WTC11 (cell line): Measurements from ENCODE around the gene GANAB. TPM values are rescaled to one million over a fixed set of nuclear protein-coding genes. Genes with fewer than 3 reads are reported as not detected.

Experiments
- CBFB ChIP-seq: sonication (generic); formaldehyde crosslinking; IDR thresholded peaks from 2 replicates; pipeline ENCODE4 v1.8.1; 2022; ENCODE audit warnings: mild to moderate bottlenecking, low read depth, missing genetic modification reagents
- FOXP1 ChIP-seq: sonication (generic); formaldehyde crosslinking; IDR thresholded peaks from 2 replicates; pipeline ENCODE4 v1.8.0; 2022; ENCODE audit warnings: missing genetic modification reagents, mild to moderate bottlenecking, moderate library complexity, borderline replicate concordance
- NFE2L1 ChIP-seq: sonication (generic); formaldehyde crosslinking; IDR thresholded peaks from 2 replicates; pipeline ENCODE4 v1.8.1; 2023; ENCODE audit warnings: missing genetic modification reagents
- NR2C2 ChIP-seq: sonication (generic); formaldehyde crosslinking; IDR thresholded peaks from 2 replicates; pipeline ENCODE4 v1.8.0; 2022; ENCODE audit warnings: mild to moderate bottlenecking, missing genetic modification reagents
- NR3C1 ChIP-seq: sonication (generic); formaldehyde crosslinking; conservative IDR thresholded peaks from 2 replicates; pipeline ENCODE4 v1.8.1; 2023; ENCODE audit warnings: low read depth, mild to moderate bottlenecking, missing genetic modification reagents
- OVOL2 ChIP-seq: fragments of 250-450 bp; sonication (Bioruptor Pico); IDR thresholded peaks from 2 replicates; pipeline ENCODE4 v1.9.0; 2021; ENCODE audit warnings: mild to moderate bottlenecking, borderline replicate concordance
- RELA ChIP-seq: sonication (generic); formaldehyde crosslinking; IDR thresholded peaks from 2 replicates; pipeline ENCODE4 v1.8.1; 2022; ENCODE audit warnings: missing genetic modification reagents, mild to moderate bottlenecking, borderline replicate concordance
- SOX15 ChIP-seq: fragments of 250-450 bp; sonication (Bioruptor Pico); IDR thresholded peaks from 2 replicates; pipeline ENCODE4 v1.9.0; 2021; ENCODE audit warnings: mild to moderate bottlenecking
- ZNF138 ChIP-seq: sonication (generic); formaldehyde crosslinking; conservative IDR thresholded peaks from 2 replicates; pipeline ENCODE4 v1.8.1; 2022; ENCODE audit warnings: mild to moderate bottlenecking, moderate library complexity, missing genetic modification reagents
- ZNF232 ChIP-seq: sonication (generic); formaldehyde crosslinking; IDR thresholded peaks from 2 replicates; pipeline ENCODE4 v1.8.0; 2022; ENCODE audit warnings: mild to moderate bottlenecking, missing genetic modification reagents
- ZNF263 ChIP-seq: sonication (generic); formaldehyde crosslinking; IDR thresholded peaks from 2 replicates; pipeline ENCODE4 v1.8.1; 2022; ENCODE audit warnings: low read depth, mild to moderate bottlenecking, moderate library complexity, missing genetic modification reagents
- ZNF396 ChIP-seq: fragments of 250-450 bp; sonication (Bioruptor Pico); IDR thresholded peaks from 2 replicates; pipeline ENCODE4 v1.8.0; 2021; ENCODE audit warnings: mild to moderate bottlenecking, moderate library complexity, borderline replicate concordance
- ZNF416 ChIP-seq: fragments of 250-450 bp; sonication (Bioruptor Pico); IDR thresholded peaks from 2 replicates; pipeline ENCODE4 v1.9.0; 2021; ENCODE audit warnings: mild to moderate bottlenecking, inconsistent platforms
- total RNA-seq: library from RNA; stranded (reverse); gene quantifications from 3 replicates; pipeline ENCODE4 v1.2.3, GENCODE V29; 2021
- TF ChIP-seq, protein P1 (sequence below): fragments of 250-450 bp; sonication (Bioruptor Pico); IDR thresholded peaks from 2 replicates; pipeline ENCODE4 v2.1.2; 2022; ENCODE audit warnings: mild to moderate bottlenecking, moderate library complexity
- TF ChIP-seq, protein P2 (sequence below): sonication (generic); formaldehyde crosslinking; IDR thresholded peaks from 2 replicates; pipeline ENCODE4 v1.8.1; 2023; ENCODE audit warnings: mild to moderate bottlenecking, missing genetic modification reagents
- TF ChIP-seq, protein P3 (sequence below): sonication (generic); formaldehyde crosslinking; IDR thresholded peaks from 2 replicates; pipeline ENCODE4 v1.8.0; 2022; ENCODE audit warnings: missing genetic modification reagents
- TF ChIP-seq, protein P4 (sequence below): sonication (generic); formaldehyde crosslinking; IDR thresholded peaks from 2 replicates; pipeline ENCODE4 v1.8.1; 2022; ENCODE audit warnings: mild to moderate bottlenecking, missing genetic modification reagents, moderate library complexity, borderline replicate concordance
- TF ChIP-seq, protein P5 (sequence below): sonication (generic); formaldehyde crosslinking; IDR thresholded peaks from 2 replicates; pipeline ENCODE4 v1.8.1; 2023; ENCODE audit warnings: mild to moderate bottlenecking, moderate library complexity, missing genetic modification reagents
- TF ChIP-seq, protein P6 (sequence below): sonication (generic); formaldehyde crosslinking; IDR thresholded peaks from 2 replicates; pipeline ENCODE4 v1.8.1; 2023; ENCODE audit warnings: mild to moderate bottlenecking, missing genetic modification reagents, moderate library complexity
- TF ChIP-seq, protein P7 (sequence below): sonication (generic); formaldehyde crosslinking; IDR thresholded peaks from 2 replicates; pipeline ENCODE4 v1.8.1; 2022; ENCODE audit warnings: missing genetic modification reagents, borderline replicate concordance
- TF ChIP-seq, protein P8 (sequence below): fragments of 250-450 bp; sonication (Bioruptor Pico); IDR thresholded peaks from 2 replicates; pipeline ENCODE4 v1.9.0; 2021; ENCODE audit warnings: moderate library complexity, mild to moderate bottlenecking, inconsistent platforms, borderline replicate concordance
- TF ChIP-seq, protein P9 (sequence below): sonication (generic); formaldehyde crosslinking; IDR thresholded peaks from 2 replicates; pipeline ENCODE4 v1.8.0; 2022; ENCODE audit warnings: mild to moderate bottlenecking, missing genetic modification reagents

Gene GANAB
- total RNA-seq, 1 experiment from 2014 or later, result 327 TPM

DNA sequence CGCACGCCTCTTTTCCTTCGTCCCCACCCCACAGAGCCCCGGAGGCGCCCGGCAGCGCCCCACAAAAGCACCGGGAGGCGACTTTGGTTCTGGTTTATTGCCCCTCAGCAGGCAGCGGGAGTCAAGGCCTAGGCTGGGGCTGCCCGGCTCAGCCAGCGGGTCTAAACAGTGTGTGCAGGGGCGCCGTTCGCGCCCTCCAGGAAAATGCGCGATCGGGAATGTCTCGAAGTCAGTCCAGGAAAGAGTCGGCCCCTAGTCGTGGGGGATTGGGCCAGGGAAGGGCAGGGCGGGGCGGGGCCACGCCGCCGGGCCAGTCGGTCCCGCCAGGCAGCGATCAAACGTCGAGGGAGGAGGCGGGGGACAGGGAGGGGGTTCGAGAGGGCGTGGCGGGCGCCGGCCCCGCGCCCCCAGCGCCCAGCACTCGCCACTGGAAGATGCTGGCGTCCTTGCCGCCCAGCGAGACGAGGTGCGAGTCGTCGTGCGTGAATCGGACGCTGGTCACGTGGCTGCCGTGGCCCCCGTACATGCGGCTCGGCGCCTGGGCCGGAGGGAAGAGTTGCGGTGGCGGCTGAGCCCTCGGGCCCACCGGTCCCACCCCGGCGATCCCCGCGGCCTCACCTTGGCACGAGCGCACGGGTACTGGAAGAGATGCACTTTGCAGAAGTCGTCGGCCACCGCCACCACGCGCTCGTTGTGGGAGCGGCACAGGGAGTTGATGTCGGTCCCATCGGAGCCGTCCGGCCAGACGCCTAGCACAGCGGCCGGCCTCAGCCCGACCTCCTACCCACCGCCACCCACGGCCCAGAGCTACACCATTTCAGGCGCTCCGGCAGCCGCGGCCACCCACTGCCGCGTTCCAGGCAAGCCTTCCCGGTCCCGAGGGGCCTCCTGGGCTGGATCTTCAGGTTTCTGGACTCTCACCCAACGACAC, 44.0 kb downstream of the GANAB start (continued):
- TF ChIP-seq, protein P1, sequence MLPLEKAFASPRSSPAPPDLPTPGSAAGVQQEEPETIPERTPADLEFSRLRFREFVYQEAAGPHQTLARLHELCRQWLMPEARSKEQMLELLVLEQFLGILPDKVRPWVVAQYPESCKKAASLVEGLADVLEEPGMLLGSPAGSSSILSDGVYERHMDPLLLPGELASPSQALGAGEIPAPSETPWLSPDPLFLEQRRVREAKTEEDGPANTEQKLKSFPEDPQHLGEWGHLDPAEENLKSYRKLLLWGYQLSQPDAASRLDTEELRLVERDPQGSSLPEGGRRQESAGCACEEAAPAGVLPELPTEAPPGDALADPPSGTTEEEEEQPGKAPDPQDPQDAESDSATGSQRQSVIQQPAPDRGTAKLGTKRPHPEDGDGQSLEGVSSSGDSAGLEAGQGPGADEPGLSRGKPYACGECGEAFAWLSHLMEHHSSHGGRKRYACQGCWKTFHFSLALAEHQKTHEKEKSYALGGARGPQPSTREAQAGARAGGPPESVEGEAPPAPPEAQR (CRISPR knock-in tag), result no peak
- TF ChIP-seq, protein P2, sequence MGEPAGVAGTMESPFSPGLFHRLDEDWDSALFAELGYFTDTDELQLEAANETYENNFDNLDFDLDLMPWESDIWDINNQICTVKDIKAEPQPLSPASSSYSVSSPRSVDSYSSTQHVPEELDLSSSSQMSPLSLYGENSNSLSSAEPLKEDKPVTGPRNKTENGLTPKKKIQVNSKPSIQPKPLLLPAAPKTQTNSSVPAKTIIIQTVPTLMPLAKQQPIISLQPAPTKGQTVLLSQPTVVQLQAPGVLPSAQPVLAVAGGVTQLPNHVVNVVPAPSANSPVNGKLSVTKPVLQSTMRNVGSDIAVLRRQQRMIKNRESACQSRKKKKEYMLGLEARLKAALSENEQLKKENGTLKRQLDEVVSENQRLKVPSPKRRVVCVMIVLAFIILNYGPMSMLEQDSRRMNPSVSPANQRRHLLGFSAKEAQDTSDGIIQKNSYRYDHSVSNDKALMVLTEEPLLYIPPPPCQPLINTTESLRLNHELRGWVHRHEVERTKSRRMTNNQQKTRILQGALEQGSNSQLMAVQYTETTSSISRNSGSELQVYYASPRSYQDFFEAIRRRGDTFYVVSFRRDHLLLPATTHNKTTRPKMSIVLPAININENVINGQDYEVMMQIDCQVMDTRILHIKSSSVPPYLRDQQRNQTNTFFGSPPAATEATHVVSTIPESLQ, result no peak
- TF ChIP-seq, protein P3, sequence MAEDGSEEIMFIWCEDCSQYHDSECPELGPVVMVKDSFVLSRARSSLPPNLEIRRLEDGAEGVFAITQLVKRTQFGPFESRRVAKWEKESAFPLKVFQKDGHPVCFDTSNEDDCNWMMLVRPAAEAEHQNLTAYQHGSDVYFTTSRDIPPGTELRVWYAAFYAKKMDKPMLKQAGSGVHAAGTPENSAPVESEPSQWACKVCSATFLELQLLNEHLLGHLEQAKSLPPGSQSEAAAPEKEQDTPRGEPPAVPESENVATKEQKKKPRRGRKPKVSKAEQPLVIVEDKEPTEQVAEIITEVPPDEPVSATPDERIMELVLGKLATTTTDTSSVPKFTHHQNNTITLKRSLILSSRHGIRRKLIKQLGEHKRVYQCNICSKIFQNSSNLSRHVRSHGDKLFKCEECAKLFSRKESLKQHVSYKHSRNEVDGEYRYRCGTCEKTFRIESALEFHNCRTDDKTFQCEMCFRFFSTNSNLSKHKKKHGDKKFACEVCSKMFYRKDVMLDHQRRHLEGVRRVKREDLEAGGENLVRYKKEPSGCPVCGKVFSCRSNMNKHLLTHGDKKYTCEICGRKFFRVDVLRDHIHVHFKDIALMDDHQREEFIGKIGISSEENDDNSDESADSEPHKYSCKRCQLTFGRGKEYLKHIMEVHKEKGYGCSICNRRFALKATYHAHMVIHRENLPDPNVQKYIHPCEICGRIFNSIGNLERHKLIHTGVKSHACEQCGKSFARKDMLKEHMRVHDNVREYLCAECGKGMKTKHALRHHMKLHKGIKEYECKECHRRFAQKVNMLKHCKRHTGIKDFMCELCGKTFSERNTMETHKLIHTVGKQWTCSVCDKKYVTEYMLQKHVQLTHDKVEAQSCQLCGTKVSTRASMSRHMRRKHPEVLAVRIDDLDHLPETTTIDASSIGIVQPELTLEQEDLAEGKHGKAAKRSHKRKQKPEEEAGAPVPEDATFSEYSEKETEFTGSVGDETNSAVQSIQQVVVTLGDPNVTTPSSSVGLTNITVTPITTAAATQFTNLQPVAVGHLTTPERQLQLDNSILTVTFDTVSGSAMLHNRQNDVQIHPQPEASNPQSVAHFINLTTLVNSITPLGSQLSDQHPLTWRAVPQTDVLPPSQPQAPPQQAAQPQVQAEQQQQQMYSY, result no peak
- TF ChIP-seq, protein P4, sequence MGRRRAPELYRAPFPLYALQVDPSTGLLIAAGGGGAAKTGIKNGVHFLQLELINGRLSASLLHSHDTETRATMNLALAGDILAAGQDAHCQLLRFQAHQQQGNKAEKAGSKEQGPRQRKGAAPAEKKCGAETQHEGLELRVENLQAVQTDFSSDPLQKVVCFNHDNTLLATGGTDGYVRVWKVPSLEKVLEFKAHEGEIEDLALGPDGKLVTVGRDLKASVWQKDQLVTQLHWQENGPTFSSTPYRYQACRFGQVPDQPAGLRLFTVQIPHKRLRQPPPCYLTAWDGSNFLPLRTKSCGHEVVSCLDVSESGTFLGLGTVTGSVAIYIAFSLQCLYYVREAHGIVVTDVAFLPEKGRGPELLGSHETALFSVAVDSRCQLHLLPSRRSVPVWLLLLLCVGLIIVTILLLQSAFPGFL (CRISPR knock-in tag), result no peak
- TF ChIP-seq, protein P5, sequence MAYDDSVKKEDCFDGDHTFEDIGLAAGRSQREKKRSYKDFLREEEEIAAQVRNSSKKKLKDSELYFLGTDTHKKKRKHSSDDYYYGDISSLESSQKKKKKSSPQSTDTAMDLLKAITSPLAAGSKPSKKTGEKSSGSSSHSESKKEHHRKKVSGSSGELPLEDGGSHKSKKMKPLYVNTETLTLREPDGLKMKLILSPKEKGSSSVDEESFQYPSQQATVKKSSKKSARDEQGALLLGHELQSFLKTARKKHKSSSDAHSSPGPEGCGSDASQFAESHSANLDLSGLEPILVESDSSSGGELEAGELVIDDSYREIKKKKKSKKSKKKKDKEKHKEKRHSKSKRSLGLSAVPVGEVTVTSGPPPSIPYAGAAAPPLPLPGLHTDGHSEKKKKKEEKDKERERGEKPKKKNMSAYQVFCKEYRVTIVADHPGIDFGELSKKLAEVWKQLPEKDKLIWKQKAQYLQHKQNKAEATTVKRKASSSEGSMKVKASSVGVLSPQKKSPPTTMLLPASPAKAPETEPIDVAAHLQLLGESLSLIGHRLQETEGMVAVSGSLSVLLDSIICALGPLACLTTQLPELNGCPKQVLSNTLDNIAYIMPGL (CRISPR knock-in tag), result peak; percentile 90
- TF ChIP-seq, protein P6, sequence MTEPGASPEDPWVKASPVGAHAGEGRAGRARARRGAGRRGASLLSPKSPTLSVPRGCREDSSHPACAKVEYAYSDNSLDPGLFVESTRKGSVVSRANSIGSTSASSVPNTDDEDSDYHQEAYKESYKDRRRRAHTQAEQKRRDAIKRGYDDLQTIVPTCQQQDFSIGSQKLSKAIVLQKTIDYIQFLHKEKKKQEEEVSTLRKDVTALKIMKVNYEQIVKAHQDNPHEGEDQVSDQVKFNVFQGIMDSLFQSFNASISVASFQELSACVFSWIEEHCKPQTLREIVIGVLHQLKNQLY (CRISPR knock-in tag), result 0 out of 2 replicates have a peak, but pooled peaks have one; percentile 5
- TF ChIP-seq ZNF138 (CRISPR knock-in tag), result no peak
- TF ChIP-seq NFE2L1 (CRISPR knock-in tag), result peak; percentile 52; the same call in 1 of the 2 replicates
- TF ChIP-seq, protein P7, sequence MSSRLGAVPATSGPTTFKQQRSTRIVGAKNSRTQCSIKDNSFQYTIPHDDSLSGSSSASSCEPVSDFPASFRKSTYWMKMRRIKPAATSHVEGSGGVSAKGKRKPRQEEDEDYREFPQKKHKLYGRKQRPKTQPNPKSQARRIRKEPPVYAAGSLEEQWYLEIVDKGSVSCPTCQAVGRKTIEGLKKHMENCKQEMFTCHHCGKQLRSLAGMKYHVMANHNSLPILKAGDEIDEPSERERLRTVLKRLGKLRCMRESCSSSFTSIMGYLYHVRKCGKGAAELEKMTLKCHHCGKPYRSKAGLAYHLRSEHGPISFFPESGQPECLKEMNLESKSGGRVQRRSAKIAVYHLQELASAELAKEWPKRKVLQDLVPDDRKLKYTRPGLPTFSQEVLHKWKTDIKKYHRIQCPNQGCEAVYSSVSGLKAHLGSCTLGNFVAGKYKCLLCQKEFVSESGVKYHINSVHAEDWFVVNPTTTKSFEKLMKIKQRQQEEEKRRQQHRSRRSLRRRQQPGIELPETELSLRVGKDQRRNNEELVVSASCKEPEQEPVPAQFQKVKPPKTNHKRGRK, result no peak
- no peak for TF ChIP-seq ZNF416 (CRISPR knock-in tag)
- no peak for TF ChIP-seq SOX15
- TF ChIP-seq ZNF263 (CRISPR knock-in tag), result 0 out of 2 replicates have a peak, but pooled peaks have one; percentile 1
- 0 out of 2 replicates have a peak, but pooled peaks have one; percentile 50 for TF ChIP-seq CBFB (CRISPR knock-in tag)
- TF ChIP-seq ZNF396, result no peak
- 0 out of 2 replicates have a peak, but pooled peaks have one; percentile 69 for TF ChIP-seq RELA
- peak; percentile 78; the same call in 1 of the 2 replicates for TF ChIP-seq ZNF232 (CRISPR knock-in tag)
- TF ChIP-seq NR3C1 (CRISPR knock-in tag), result 0 out of 2 replicates have a peak, but pooled peaks have one; percentile 65
- TF ChIP-seq, protein P8, sequence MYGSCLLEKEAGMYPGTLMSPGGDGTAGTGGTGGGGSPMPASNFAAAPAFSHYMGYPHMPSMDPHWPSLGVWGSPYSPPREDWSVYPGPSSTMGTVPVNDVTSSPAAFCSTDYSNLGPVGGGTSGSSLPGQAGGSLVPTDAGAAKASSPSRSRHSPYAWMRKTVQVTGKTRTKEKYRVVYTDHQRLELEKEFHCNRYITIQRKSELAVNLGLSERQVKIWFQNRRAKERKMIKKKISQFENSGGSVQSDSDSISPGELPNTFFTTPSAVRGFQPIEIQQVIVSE (CRISPR knock-in tag), result no peak
- TF ChIP-seq, protein P9, sequence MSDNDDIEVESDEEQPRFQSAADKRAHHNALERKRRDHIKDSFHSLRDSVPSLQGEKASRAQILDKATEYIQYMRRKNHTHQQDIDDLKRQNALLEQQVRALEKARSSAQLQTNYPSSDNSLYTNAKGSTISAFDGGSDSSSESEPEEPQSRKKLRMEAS (CRISPR knock-in tag), result peak; percentile 98
- peak; percentile 59; the same call in 1 of the 2 replicates for TF ChIP-seq NR2C2 (CRISPR knock-in tag)
- TF ChIP-seq FOXP1 (CRISPR knock-in tag), result peak; percentile 88
- TF ChIP-seq OVOL2 (CRISPR knock-in tag), result no peak
